GM12878 (cell line): Measurements from ENCODE around the gene MMAA.

Experiments
- BRCA1 ChIP-seq: IDR thresholded peaks from 2 replicates; pipeline ENCODE4 v1.6.1; 2011; ENCODE audit warnings: low read depth, low read length, improper control_type of control experiment
- CBFB ChIP-seq: IDR thresholded peaks from 2 replicates; pipeline ENCODE4 v1.6.1; 2016; ENCODE audit warnings: antibody characterized with exemption, low read depth
- CEBPB ChIP-seq, 2 experiments: fragments of 150-350 bp in 1 of 2; IDR thresholded peaks; 2 replicates each; pipeline ENCODE4 v1.6.1; 2012 to 2014; ENCODE audit warnings: low read depth in 2 of 2, low read length in 2 of 2, borderline replicate concordance in 1 of 2, inconsistent platforms in 1 of 2
- CTCF ChIP-seq, 3 experiments: IDR thresholded peaks in 2 of 3; conservative IDR thresholded peaks in 1 of 3; 2 replicates each; pipeline ENCODE4 v1.5.1; 2011; ENCODE audit warnings: low read depth in 3 of 3, low read length in 3 of 3, mild to moderate bottlenecking in 3 of 3, control low read depth in 2 of 3, moderate library complexity in 2 of 3, inconsistent platforms in 1 of 3, mixed read lengths in 1 of 3; ENCODE audit not compliant: control insufficient read depth in 2 of 3, insufficient read depth in 1 of 3; ENCODE audit errors: extremely low read depth in 1 of 3
- EZH2 ChIP-seq: IDR thresholded peaks from 2 replicates; pipeline ENCODE4 v1.6.1; 2012; ENCODE audit warnings: low read depth, mild to moderate bottlenecking, control low read depth, inconsistent platforms, low read length, borderline replicate concordance; ENCODE audit not compliant: control insufficient read depth
- JUND ChIP-seq: IDR thresholded peaks from 2 replicates; pipeline ENCODE4 v1.6.1; 2012; ENCODE audit warnings: low read depth, mild to moderate bottlenecking, low read length, improper control_type of control experiment, moderate library complexity
- POLR2AphosphoS5 ChIP-seq: IDR thresholded peaks from 2 replicates; pipeline ENCODE4 v1.6.1; 2011; ENCODE audit warnings: mild to moderate bottlenecking, low read length, inconsistent platforms
- TCF12 ChIP-seq: IDR thresholded peaks from 2 replicates; pipeline ENCODE4 v1.6.1; 2011; ENCODE audit warnings: low read depth, mild to moderate bottlenecking, low read length

DNA sequence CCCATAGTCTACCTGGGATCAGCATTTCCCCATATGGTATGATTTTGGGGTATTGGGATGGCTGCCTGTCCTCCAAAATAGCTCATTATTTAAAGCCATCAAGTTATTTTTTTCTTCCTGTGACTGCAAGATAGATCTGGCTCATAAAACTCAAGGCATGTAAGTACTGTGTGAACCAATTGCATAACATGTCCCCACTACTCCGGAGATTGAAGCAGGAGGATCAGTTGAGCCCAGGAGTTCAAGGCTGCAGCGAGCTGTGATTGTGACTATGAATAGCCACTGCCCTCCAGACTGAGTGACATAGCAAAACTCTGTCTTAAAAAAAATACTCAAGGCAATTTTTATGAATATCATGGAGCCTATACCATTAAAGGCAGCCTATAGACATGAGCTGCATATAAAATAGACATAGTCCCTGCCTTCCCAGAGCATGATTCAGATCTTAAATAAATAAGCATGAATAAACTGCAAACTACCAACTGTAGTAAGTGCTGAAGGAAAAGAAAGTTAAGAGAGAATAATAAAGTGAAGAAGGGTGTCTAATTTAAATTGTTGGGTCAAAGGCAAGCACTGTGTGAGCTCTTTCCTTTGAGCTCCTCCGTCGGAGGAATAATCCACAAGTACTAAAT is 16.9 kb upstream of the MMAA start:
- TF ChIP-seq CEBPB (IDR thresholded peaks at IDR 0.05; ENCODE audit: borderline replicate concordance in 1 of 2, low read depth in 2 of 2, low read length in 2 of 2) (no peak), CBFB (no peak), TCF12 (no peak), POLR2AphosphoS5 (no peak), JUND (no peak), BRCA1 (no peak), CTCF (IDR thresholded peaks at IDR 0.05 in 2 of 3, conservative IDR thresholded peaks at IDR 0.05 in 1 of 3; ENCODE audit: control insufficient read depth in 2 of 3, extremely low read depth in 1 of 3, insufficient read depth in 1 of 3, low read depth in 3 of 3, low read length in 3 of 3) (no peak), EZH2 (no peak)
